NCI-H187 treated with DMSO at 0.1 percent for 48 hours (cell line): ENCODE results near the gene MPDZ.

Experiments
- DNase-seq: peaks from one replicate; lab custom pipeline; 2025; lab: John Stamatoyannopoulos, UW

MPDZ gene

DNA sequence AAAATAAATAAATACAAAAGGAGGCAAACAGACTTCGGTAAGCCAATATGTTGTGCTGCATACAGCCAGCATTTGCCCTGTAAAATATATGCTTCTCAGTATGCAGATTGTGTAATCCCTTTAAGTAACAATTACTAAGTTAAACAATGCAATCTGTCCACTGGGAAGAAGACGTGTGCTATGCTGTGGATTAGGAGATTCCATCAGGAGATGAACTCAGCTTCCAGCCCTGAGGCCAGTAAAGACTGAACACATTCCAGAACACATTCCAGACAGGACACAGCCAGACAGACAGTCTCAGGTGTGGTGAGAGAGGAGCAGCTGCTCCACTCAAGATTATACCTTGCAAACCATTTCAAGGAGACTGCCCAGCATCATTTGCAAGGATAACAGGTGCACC is 97.8 kb downstream of the MPDZ start:
- DNase-seq, result no peak

DNA sequence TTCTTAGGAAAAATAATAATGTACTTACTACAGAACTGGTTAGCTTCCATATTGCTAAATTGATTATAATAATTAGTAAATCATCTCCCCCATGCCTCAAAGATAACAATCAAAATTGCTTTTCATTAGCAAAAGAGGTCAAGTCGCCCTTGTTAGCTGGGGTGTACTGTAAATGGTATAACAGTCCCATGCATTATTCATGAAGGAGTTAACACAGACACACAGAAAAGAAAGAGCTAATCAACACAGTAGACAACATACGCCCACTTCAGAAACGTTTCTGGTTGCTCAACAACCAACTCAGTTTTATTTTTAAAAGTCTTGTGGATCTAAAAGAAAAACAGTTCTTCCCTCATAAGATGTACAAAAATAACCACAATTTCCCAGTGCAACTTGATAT is 100.2 kb downstream of the MPDZ start:
- no peak for DNase-seq

DNA sequence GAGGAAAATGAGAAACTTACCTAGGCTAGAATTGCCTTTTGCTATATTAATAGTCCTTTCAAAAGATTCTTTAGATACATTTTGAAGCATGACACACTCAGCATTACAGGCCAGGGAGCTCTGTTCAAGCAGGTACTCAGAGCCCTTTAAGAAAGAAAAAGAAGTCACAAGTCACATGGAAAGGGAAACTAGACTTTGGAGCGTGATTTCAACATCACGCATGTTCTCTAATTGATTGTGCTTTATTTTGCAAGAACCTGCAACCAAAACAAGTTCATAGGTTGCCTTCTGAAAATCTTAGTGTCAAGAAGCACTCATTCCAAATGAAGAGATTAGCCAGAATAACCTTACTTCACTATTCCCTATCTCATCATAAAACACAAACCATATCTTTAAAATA is 103.8 kb downstream of the MPDZ start:
- DNase-seq, result no peak

DNA sequence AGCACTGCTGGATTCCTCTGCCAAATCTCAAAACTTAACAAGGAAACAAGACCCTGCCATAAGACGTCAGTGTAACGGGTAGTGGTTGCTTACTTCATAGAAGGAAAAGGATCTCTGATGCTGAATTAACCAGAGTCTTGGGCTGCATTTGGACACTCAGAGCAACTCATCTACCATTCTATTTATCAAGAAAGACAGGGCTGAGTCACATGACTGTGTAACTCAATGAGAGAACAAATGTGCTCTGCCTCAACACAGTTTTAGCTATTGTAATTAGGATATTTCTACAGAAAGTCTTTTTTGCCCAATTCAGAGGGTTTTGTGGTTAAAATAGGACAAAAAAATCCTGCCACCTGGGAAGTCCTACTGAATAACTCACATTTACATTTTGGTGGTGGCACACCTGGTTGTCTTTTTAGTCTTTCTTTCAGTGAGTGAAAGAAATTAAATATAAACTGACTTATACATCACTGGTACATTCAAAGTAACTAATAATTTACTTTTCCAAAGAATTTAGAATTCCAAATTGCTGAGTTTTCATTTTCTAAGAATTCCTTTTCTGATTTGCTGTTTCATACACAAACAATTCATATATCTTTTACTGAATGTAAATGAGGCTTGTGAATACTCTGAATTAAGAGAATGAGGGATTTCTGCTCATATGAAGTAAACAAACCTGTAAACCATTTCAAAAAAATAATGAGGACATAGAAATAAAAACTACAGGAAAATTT is 104.4 kb downstream of the MPDZ start:
- DNase-seq, result no peak

DNA sequence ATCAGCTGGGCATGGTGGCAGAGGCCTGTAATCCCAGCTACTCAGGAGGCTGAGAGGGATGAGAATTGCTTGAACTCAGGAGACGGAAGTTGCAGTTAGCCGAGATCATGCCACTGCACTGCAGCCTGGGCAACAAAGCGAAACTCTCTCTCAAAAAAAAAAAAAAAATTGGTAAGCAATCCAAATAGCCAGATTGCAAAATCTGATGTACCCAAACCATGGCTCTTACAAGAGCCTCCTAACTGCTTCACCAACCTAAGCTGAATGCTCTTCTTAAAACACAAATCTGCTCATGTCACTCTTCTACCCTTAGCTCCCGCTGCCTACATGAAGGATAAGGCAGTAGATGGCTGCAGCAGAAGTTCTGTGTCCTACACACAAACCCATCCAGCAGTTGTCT is 105.9 kb downstream of the MPDZ start:
- DNase-seq, result no peak

GRCh38 chr9:13171261-13171660 is 108.2 kb downstream of the MPDZ start:
- no peak for DNase-seq

- no peak for DNase-seq
Observed at GRCh38 chr9:13166996-13167395, 112.5 kb downstream of the MPDZ start.

GRCh38 chr9:13165956-13166355 is 113.5 kb downstream of the MPDZ start:
- no peak for DNase-seq

GRCh38 chr9:13165236-13165945 is 114.1 kb downstream of the MPDZ start:
- DNase-seq, result no peak

GRCh38 chr9:13163946-13164345 is 115.5 kb downstream of the MPDZ start:
- DNase-seq, result no peak

DNA sequence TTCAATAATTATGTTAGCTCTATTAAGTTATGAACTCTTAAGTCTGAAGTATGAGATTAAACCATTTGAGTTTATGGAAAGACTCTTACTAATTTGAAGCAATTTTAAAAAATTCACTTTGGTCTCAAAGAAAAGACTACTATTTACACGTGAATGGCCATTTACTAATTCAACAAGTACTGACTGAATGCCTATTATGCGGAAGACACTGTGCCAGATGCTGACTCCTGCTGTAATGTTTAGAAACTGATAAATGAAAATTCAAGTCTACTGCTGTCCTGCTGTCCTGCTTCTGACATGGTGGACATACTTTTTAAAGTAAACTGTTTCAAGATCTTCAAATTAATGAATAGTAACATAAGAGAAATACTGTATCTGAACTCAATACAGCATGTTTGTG is 116.2 kb downstream of the MPDZ start:
- DNase-seq, result no peak

DNA sequence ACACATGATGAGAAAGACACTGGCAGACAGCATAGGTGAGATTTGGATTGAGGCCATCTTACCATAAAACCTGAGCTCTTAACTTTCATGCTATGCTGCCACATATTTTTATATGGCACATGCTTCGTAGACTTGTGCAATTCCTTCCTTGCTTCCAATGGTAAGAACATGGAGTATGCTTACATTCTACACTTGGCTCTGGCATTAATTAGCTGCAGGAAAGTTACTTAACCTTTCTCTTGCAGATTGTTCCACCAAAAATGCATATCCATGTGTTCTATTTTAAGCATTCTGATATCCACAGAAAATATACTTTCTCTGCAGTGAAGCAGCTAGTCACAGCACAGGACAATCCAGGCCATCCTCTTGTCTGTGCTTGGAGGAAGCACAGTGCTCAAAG is 119.4 kb downstream of the MPDZ start:
- DNase-seq, result no peak

DNA sequence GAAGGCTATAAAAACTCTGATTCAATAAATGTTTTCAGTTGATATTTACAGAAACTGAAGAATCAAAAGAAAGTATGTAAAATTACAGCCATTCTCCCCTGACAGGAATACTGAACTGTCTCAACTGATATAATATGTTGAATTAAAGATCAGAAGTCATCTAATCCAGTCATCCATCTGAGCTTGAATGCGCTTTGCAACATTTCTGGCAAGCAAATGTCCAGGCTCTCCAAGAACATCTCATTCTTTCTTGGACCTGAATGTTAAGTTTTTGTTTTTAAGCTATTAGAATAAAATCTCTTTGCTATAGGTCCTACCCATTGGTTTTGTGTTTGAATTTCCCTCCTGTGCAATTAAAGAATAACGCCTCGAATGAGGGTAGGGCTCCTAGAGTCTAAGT is 120.5 kb downstream of the MPDZ start:
- DNase-seq, result no peak

DNA sequence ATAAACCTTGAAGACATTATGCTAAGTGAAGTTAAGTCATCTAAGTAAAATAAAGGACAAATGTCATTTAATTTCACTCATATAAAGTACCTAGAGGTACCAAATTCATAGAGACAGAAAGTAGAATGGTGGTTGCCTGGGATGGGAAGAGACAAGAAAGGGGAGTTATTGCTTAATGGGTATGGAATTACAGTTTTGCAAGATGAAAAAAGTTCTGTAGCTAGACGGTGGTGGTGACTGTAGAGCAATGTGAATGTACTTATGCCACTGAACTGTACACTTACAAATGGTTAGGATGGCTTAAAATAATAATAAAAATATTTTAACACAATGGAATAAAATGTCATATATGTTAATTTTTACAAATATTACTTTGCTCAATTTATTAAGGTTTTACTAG is 128.0 kb downstream of the MPDZ start:
- DNase-seq, result no peak

DNA sequence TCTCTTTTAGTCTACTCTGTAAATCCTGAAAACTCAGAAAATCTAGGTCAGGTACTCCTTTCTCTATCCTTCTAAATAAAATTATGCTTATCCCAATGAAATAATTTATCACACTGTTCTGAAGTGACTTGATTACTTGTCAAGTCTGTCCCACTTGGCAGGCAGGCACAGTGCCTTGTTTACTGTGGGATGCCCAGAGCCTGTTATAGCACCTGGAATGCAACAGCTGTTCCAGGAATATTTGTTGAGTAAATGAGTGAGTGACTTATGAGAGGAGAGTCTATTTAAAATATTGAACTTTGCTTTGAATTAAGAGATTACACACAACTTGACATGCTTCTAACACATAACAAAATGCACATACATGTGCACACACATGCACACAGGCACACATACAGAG is 130.0 kb downstream of the MPDZ start:
- no peak for DNase-seq

DNA sequence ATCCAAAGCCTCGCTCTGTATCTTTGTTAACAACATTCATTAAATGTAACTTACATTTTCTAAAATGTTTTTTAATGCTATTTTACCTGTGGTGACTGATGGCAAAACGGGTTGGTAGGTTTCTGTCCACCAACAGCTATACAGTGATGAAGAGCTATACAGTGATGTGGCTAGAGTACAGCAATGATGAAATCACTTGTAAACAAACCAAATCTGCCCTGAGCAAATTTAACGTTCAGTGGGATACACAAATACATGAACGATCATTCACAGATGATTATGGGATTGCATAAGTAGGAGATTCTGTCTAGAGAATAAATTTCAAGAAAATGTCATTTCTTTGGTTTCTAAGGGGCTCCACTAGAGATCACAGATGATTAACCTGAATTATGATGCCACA is 132.7 kb downstream of the MPDZ start:
- no peak for DNase-seq

GRCh38 chr9:13145340-13145739 is 134.2 kb downstream of the MPDZ start:
- no peak for DNase-seq

- no peak for DNase-seq
Observed at GRCh38 chr9:13144166-13144775, 135.2 kb downstream of the MPDZ start.

GRCh38 chr9:13143281-13143680 is 136.2 kb downstream of the MPDZ start:
- DNase-seq, result no peak

DNA sequence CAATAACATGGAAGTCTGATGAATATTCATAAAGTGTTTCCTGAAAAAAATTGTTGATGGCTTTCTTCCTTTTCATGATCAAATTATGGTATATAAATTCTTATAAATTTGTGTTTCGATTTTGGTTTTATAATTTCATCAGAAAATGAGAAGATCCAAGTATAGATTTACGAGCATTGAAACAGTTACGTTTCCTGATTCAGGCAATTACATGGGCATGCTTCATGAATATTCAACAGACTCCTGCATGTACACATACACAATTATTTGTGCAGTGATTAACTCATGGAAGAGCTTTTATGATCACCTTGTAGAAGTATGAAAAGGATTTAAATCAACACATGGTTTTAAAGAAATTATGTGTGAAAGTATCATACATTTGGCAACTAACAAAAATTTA is 136.7 kb downstream of the MPDZ start:
- DNase-seq, result no peak

GRCh38 chr9:13141629-13142028 is 137.9 kb downstream of the MPDZ start:
- no peak for DNase-seq

- DNase-seq, result no peak
Observed at GRCh38 chr9:13140843-13141592, 138.5 kb downstream of the MPDZ start.
